SHP77 (cell line): Measurements from ENCODE around the gene TREM1.
A peak's percentile ranks its signal among the peaks of the same experiment; 100 is the strongest.

ENCODE experiments used
- DNase-seq, 2 experiments: peaks; one replicate each; lab custom pipeline; 2025; lab: John Stamatoyannopoulos, UW

The TREM1 gene

GRCh38 chr6:41294214-41294872 lies 7.9 kb upstream of the TREM1 start:
- no peak for DNase-seq

GRCh38 chr6:41291717-41292116 lies 5.2 kb upstream of the TREM1 start:
- no peak for DNase-seq

- no peak for DNase-seq
These were observed 3.3 kb upstream of the TREM1 start for GRCh38 chr6:41289815-41290214.

DNA sequence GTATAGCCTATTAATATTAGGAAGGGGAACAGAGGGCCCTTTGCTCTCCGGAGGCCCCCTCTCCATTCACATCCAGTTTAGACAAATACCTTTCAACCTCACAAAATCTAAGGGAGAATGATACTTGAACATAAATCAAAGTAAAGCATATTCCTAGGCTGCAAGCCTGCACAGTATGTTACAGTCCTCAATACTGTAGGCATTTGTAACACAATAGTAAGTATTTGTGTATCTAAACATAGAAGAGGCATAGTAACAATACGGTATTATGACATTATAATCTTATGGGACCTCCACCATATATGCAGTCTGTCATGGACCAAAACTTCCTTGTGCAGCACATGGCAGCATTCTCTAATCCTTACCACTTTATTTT lies 2.3 kb upstream of the TREM1 start:
- DNase-seq, result no peak

DNA sequence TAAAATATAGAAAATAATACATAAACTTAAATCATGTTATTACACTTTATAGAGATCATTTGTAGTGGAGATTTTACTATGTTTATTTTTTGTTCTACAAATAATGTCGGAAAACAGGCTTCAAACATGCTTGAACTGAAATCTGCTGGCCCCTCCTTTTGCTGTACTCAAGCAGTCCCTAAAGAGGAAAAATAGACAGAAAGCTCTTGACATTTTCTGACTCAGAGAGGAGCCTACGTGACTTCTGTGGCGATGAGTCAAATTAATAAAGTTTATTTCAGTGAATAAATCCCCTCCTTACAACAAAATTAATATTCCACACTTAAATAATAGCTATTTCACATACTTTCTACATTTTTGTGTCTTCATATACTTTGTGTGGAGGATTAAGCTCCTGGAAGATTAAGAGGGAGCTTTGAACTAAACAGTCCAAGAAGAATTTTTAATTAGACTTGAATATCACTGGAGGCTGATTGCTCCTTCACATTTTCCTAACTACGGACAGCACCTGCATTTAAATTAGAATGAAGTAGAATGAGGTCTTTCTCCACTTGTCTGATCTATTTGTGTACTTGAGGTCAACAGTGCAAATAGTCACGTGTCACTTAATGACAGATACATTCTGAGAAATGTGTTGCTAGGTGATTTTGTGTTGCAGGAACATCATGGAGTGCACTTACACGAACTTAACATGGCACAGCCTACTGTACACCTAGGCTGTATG lies 1.7 kb upstream of the TREM1 start:
- peak; percentile 91 to 95 for DNase-seq

DNA sequence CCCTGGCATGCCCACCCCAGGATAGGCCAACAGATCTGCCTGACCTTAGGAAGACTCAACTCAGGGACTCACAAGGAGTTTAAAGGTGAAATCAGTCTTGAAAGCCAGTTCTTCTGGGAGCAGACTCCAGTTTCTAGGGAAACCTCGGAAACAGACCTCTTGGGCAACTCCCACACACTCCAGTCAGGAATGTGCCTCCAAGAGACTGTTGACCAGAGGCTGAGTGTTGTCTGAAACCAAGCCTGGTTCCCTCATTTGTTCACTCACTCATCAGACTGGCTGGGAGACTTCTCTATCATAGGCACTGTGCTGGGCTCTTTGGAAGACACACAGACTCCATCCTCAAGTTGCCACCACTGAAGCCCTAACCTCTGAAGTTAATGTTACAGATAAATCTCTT lies 1.8 kb downstream of the TREM1 start:
- DNase-seq, result no peak

GRCh38 chr6:41283600-41283999 lies 2.9 kb downstream of the TREM1 start:
- DNase-seq, result no peak

- no peak for DNase-seq
These were observed 6.0 kb downstream of the TREM1 start for GRCh38 chr6:41280381-41281057.

- peak; percentile 81 to 83 for DNase-seq
These were observed 7.6 kb downstream of the TREM1 start for GRCh38 chr6:41278699-41279405.

- no peak for DNase-seq
These were observed 8.9 kb downstream of the TREM1 start for GRCh38 chr6:41277605-41278004.

- DNase-seq, result no peak
These were observed 11.0 kb downstream of the TREM1 start for GRCh38 chr6:41275489-41275888.

GRCh38 chr6:41274256-41274655 lies 12.2 kb downstream of the TREM1 start:
- no peak for DNase-seq

DNA sequence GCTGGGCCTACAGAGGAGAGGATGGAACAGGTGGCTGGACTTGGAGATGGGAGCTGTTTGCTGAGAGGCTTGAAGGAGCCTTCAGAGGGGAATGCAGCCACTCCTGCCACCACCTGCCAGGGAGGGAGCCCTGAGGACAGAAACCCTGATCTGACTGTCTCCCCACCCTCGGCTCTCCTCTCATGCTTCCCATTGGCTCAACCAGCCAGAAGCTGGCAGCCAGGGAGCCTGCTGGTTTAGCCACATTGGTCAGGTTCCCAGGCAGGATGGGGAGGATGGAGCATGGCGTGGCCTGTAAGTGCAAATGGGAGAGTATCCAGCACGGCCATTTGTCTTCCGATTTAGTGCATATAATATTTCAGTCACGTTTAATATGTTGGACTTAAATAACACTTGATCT lies 12.8 kb downstream of the TREM1 start:
- no peak for DNase-seq

GRCh38 chr6:41272591-41273240 lies 13.8 kb downstream of the TREM1 start:
- no peak for DNase-seq

DNA sequence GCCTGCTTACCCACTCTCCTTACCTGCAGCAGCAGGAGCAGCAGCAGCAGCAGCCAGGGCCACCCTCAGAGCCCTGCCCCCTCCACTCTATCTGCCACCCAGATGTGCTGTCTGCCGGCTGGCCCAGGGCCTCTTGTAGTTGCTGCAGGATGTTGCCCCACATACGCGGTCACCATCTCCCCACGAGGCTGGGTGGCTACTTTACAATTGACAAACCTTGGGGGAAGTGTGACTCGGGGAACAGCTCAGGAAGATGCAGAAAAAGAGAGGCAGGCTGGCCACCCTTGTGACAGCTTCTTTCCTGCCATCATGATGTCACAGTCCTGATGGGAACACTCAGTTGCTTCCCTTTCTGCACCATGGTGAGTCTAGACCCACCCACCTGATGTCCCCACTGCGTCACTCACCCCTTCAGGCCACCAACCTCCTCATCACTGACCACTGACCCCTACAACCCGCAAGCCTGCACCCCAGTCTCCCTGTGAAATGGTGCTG lies 14.5 kb downstream of the TREM1 start:
- DNase-seq, result no peak

DNA sequence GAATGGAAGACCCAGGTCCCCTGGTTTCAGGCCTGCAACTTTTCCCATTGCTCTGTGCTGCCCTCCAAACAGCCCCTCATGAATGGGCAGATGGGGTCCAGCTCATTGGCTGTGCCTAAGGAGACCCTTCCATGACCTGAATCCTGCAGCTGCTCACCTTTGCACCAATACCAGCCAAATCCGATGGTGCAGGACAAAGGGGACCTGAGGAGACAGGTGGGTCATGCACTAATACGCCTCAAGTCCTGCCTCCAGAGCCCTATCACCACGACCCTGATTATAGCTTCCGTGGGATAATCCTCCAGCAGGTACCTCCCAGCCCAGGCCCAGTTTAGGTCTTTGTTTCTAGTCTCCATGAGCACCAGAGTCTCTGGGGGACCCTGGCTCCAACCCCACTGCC lies 16.8 kb downstream of the TREM1 start:
- DNase-seq, result no peak

- no peak for DNase-seq
These were observed 17.3 kb downstream of the TREM1 start for GRCh38 chr6:41269166-41269565.

DNA sequence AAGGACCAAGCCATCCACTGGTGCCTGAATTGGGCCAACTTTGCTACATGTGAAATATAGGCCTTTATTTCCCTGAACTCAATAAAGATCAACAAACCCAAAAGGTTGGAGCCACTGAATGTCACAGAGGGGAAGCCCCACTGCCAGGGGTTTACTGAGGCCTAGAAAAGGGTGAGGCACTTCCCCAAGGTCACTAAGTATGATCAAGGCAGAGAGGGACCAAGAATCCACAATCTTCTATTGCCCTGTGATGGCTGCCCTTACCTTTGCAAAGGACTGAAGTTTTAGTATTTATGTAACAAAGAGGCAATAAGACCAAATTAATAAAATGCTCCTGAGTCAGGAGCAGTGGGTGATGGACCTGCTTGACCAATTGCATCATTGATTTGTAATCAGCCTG lies 18.0 kb downstream of the TREM1 start:
- no peak for DNase-seq

DNA sequence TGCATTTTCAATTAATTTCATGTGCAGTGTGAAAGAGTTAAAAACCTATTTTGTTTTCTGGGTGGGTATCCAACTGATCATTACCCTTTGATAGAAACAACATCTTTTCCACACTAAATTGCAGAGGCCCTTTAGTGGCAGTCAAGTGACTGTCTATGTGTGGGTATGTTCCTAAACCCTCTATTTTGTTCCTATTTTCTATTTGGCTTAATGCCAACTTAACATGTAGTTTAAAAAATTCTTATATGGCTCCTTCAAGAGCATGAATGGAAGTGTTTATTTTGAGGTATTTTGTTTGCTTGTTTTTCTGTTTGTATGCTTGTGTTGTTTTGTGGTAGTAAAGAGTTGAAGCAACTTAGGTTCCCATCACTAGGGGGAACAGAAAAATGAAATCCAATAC lies 19.9 kb downstream of the TREM1 start:
- DNase-seq, result no peak

GRCh38 chr6:41263267-41263666 lies 23.2 kb downstream of the TREM1 start:
- DNase-seq, result no peak

- DNase-seq, result no peak
These were observed 24.1 kb downstream of the TREM1 start for GRCh38 chr6:41262401-41262800.

GRCh38 chr6:41258196-41258493 lies 28.3 kb downstream of the TREM1 start:
- no peak for DNase-seq
